Measurements from ENCODE around the gene DDX1. TPM values are rescaled to one million over a fixed set of nuclear protein-coding genes. Genes with fewer than 3 reads are reported as not detected.

Gene DDX1
- total RNA-seq, 1 experiment from 2014 or later: 26.9 TPM

DNA sequence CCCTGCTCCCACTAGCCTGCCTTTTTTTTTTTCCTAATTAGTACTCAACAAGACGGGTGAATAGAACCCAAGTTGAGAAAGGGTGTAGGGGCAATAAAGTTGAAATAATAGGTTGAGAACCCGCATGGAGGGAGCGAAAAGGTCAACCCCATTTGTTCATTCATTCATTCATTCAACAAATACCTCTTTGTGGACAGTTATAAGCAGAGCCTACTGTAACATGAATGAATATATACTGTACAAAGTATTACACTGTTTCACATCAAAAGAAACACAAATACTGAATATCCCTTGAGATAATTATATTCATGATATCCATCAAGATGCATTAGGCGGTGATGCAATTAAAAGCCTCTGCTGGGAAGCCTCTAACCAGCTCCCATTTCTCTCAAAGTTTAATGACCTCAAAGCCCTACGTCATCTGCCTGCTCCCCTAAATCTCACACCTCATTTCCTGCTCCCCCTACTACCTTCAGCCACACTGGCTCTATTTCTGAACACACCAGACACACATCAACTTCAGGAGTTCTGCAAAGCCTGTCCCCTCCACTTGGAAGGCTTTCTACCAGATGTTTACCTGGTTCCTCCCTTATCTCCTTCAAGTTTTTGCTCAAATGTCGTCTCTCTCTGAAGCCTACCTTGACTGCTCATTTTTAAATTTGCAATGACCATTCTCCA is 29.2 kb upstream of the DDX1 start:
- DNase-seq (ENCODE audit: low spot score): no peak

DNA sequence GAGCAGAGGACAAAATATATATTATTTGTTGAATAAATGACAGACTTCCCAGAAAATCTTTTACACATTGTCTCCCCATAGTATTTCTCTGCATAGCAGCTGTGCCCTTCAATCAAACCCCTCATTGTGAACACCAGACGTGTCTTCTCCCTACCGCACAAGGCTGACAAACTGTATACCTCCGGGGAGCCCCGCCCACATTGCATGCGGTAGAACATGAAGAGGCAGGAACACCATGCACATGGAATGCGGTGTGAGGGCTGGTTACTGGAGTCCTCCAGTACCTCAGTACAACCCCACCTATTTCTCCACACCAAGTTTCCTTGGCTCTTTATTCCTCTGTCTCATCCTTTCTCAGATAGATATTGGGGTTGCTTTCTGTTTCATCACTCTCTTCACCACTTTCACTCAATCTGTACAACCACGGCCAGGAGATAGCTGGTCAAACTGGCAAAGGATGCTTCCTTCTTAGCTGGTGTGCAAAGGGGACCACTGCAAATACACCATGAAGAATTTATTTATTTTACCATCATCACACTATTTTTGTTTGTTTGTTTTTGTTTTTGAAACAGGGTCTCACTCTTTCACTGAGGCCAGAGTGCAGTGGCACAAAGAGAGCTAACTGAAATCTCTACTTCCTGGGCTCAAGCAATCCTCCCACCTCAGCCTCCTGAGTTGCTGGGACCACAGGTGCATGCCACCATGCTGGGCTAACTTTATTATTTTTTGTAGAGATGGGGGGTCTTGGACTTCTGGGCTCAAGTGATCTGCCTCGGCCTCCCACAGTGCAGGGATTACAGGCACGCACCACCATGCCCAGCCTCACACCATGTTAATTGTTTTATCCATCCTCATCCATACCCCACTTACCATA is 28.2 kb upstream of the DDX1 start:
- no peak for DNase-seq (ENCODE audit: low spot score)

DNA sequence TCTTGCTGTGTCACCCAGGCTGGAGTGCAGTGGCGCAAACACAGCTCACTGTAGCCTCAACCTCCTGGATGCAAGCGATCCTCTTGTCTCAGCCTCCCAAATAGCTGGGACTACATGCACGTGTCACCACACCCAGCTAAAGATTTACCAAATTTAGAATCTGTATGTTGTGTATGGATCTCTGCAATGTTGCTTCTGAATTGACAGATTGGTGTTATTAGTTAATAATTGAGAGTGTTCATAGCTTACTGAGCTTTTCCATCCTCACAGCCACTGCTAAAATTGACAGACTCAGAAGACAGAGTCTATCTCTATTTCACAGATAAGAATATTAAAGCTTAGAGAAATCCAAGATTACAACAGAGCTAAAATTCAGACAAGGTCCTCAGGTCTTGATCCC is 26.3 kb upstream of the DDX1 start:
- no peak for DNase-seq (ENCODE audit: low spot score)

DNA sequence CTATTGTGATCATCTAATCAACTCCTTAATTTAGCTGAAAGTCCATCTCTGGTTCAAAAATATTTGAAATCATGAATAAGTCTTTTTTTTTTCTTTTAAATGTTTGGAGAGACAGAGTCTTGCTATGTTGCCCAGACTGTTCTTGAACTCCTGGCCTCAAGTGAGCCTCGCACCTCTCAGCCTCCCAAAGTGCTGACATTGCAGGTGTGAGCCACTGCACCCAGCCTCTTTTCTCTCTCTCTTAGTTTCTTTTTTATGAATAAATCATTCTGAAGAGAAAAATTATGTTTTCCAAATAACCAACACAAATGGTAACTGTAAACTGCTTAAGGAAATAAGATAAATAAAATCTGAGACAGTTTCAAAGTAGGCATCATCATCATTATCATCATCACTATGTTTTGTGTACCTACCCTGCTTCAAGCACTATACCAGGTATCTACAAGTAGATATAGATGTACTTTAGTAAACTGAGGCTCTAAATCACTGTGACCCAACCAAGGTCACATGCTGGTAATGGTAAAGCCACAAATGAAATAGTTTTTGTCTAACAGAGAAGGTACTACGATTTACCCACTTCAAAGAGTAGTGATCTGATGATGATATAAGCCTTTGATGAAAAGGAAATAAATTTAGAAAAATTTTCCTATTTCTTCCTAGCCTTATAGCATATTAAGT is 25.5 kb upstream of the DDX1 start:
- DNase-seq (ENCODE audit: low spot score): no peak

DNA sequence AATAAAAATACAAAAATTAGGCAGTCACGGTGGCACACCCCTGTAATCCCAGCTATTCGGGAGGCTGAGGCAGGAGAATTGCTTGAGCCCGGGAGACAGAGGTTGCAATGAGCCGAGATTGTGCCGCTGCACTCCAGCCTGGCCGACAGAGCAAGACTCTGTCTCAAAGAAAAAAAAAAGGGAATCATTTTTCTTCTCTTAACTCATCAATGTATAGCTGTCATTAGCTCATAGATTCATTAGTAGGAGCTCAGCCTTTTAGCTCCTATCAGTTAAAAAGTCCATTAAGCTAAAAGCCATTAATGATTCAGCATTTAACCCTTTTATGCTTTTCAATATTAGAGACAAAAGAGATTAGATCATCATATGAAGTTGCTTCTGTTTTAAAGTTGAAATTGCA is 24.8 kb upstream of the DDX1 start:
- DNase-seq (ENCODE audit: low spot score): no peak

DNA sequence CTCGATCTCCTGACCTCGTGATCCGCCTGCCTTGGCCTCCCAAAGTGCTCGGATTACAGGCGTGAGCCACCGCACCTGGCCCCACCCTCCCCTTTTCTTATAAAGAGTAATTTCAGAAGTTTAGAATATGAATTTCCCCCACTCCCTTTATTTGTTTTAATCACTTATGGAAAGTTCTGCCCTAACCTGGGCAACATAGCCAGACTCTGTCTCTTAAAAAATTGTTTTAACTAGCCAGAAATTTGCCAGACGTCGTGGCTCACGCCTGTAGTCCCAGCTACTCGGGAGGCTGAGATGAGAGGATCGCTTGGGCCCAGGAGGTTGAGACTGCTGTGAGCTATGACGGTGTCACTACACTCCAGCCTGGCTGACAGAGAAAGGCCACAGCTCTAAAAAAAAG is 22.8 kb upstream of the DDX1 start:
- no peak for DNase-seq (ENCODE audit: low spot score)

DNA sequence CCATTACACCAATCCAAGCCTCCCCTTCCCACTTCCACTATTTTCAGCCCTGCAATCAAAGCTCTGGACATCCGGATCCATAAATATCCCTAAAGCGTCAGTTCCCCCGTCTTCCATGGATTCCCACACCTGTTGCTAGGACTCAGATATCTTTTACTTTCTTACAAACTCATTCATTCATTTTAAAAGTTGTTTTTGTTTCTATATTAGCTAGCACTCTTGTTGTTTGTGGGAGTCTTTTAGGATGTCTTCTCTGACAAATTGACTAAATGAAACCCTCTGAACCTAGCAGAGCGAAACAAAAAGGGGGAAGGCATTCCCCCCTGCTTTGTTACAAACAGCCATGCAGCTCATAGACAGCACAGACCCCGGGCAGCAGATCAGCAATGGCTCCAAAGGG is 21.6 kb upstream of the DDX1 start:
- no peak for DNase-seq (ENCODE audit: low spot score)

DNA sequence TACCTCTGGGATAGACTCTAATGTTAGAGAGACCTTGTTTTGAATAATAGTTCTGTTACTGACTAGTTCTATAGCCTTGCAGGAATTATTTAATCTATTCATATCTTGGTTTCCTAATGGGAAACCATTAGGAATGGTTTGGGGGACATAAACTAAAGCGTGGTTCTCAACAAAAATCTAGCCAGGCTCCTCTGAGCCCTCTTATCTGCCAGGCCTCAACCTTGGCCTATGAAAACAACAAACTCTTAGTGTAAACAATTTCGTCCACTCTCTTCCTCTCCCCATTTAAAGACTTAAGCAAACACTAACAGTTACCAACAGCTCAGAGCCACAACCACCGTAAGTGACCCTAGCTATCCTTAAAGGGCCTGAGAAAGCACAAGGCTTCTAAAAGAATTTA is 19.9 kb upstream of the DDX1 start:
- DNase-seq (ENCODE audit: low spot score): no peak

DNA sequence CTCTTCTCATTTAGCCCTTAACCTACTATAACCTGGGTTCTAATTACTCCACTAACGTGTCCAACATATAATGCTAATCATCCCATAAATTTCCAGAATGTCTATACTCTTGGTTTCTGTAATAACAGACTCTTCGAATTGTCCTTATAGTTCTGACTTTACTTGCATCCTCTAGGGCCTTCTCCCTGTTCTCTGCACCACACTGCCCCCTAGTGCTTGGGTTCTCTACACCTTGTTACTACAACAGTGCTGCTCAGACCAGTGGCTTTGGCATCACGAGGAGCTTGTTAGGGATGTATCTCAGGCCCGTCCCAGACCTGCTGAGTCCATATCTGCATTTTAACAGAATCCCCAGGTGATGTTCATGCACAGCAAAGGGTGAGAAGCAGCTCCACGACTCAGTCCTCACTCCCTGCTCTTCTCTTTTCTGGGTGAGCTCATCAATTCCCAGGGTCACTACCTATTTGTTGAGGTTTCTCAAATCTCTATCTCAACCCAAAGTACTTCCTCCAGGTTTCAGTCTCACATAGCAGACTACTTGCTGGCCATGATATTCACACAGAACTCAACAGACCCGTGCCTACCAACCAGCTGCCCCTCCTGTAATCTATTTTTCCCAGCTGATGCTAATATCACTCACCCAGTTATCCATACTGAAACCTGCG is 14.5 kb upstream of the DDX1 start:
- peak; percentile 87 for DNase-seq (ENCODE audit: low spot score)

DNA sequence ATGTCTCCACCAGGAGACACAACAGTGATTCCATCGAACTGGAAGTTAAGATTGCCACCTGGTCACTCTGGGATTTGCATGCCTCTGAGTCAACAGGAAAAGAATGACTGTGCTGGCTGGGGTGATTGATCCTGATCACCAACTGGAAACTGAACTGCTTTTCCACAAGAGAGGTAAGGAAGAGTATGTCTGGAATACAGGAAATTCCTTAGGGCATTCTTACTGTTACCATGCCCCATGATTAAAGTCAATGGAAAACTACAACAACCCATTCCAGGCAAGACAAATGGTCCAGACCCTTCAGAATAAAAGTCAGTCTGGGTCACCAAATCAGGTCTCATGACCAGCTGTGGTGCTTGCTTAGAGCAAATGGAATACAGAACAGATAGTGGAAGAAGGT is 12.0 kb upstream of the DDX1 start:
- no peak for DNase-seq (ENCODE audit: low spot score)

DNA sequence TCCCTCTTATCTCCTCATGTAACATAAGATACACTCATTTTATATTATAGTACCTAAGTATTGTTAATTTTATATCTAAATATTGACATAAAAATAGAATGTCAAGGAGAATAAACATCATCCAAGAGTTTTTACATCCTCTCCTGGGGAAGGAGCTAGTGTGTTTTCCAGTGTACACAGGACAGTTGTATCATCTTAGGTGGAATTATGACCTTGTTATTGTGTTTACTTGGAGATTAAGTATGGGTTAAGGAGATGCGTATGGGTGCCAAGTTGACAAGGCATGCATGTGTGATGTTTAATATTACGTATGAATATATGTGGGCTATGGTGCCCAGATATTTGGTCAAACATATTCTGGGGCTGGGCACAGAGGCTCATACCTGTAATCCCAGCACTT is 11.2 kb upstream of the DDX1 start:
- no peak for DNase-seq (ENCODE audit: low spot score)

DNA sequence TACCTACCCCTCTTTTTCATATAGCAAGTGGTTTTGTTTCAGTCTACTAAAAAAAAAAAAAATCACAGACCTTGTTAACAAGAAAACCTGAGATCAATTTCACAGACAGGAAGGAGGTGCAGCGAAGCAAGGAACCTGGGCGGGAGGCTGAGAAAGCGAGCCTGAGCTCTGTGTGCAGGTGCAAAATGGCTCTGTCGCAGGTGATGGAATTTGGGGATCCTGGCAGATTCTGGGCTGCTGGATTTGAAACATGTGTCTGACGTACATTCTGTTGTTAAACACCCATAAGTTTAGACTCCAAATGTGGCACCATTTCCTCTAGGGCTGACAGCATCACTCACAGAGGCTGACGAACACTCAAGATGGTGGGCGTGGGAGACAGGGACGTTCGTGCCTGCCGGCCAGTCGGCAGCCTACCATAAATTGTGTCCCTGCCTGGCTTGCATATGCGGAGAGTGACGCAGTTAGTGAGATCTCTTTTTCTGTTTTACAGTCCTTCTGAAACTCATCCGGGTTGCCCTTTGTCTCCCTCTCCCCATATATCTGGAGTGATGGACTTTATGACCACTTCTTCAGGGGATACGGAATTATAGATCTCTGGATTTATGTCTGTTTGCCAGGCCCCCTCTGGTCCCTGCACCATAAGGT is 8.8 kb upstream of the DDX1 start:
- no peak for DNase-seq (ENCODE audit: low spot score)

DNA sequence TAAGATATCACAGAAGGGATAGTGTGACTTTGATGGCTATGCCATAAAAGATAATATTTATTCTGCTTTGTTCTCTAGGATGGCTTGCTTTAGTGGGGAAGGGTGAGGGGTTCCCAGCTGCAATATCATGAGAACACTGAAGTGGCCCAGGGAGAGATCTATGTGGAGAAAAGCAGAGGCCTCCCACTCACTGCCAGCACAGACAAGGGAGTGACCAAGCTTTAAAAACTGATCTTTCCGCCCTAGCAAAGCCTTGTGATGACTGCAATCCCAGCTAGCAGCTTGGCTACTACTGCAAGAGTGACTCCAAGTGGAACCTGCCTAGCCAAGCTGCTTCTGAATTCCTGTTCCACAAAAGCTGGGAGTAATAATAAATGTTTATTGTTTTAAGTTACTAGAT is 7.8 kb upstream of the DDX1 start:
- DNase-seq (ENCODE audit: low spot score): no peak

DNA sequence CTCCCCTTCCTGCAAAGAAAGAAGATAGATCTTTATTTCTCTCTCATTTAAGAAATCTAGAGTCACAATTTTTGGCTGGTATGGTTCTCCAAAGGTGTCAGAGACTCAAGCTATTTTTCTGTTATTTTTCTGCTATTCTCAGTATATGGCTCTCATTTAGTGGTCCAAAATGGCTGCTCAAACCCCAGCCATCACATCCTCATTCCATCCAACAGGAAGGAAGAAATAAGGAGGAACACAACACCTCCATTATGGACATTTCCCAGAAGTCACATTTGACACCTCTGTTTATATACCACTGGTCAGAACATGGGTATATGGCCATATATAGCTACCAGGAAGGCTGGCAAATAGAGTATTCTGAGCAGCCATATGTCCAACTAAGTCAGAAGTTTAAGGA is 7.4 kb upstream of the DDX1 start:
- DNase-seq (ENCODE audit: low spot score): no peak

DNA sequence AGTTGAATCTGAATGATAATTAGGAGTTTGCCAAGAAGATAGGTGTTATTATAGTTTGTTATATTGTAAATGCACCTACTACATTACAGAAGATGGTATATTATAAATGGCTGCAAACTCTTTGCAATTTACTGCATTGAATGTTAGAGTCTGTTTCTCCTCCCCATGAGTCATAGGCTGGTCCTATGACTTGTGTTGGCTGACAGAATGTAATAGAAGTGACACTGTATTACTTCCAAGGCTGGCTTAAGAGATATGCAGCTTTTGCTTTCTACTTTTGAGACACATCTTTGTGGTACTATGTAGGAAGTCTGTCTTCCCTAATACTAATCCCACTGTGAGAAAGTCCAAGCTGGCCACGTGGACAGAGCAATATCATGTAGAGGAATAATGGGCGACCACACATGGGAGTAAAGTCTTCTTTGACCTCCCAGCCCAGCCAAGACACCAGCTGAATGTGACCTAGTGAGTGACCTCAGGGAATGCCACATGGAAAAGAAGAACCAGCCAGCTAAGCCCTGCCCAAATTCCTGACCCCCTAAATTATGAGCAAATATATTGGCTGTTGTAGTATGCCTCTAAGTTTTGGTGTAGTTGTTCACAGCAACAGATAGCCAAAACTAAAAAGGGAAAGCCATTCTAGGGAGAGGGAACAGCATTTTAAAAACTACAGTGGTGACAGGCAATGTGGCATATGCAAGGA is 6.8 kb upstream of the DDX1 start:
- DNase-seq (ENCODE audit: low spot score): no peak

DNA sequence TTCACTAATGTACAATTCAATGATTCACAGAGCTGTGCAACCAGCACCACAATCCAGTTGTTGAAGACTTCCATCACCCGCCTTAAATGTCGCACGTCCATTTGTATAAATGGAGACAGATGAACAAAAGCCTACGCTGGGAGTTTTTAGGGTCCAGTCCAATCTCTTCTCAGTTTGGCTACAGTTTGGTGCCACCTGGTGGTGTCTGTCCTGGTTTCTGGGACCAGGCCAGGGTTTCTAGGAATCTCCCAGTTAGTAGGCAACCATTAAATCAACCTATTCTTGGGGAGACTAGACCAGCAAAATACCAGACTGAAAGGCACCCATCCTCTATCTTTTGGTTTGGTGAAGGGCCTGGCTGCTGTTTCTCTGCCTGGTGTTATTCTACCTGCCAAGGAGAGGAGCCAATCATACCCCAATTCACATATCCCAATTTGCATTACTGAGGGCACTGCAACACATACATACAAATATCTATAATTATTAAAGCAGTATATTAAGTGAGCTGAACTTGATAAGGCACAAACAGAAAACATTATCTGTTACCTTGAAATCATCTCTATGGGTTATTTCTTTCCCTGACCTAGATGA is 3.2 kb upstream of the DDX1 start:
- peak; percentile 75 for DNase-seq (ENCODE audit: low spot score)

DNA sequence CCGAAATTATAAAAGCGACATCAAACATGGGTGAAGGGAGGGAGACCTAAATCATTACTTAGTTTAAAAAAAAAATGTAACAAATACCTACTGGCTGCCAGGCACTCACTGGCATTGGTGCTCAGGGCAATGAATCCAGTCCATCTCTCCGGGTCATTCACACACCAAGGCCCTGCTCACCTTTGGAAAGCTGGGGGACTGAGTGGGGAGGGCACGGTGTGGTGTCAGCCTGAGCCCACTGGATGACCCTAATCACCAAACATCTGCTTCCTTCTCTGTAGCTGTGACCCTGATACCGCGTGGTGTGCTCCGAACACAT is 336 bp upstream of the DDX1 start:
- no peak for DNase-seq (ENCODE audit: low spot score)

DNA sequence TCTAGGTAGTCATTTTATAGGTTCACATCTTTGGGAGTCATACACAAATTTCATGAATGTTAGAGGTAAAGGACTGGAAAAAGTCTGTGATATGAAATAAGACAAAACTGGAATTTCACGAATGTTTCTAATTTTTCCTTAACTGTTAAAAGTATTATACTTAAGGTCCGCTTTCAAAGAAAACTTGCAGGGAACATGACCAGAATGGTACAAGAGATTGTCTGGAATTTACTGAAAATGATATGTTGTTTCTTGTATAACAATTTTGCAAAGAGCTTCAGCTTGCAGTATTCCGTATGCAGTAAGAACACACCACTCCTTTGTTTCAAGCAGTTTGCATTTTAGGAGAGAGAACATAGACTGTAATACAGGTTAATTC is 1.6 kb downstream of the DDX1 start:
- DNase-seq (ENCODE audit: low spot score): no peak

DNA sequence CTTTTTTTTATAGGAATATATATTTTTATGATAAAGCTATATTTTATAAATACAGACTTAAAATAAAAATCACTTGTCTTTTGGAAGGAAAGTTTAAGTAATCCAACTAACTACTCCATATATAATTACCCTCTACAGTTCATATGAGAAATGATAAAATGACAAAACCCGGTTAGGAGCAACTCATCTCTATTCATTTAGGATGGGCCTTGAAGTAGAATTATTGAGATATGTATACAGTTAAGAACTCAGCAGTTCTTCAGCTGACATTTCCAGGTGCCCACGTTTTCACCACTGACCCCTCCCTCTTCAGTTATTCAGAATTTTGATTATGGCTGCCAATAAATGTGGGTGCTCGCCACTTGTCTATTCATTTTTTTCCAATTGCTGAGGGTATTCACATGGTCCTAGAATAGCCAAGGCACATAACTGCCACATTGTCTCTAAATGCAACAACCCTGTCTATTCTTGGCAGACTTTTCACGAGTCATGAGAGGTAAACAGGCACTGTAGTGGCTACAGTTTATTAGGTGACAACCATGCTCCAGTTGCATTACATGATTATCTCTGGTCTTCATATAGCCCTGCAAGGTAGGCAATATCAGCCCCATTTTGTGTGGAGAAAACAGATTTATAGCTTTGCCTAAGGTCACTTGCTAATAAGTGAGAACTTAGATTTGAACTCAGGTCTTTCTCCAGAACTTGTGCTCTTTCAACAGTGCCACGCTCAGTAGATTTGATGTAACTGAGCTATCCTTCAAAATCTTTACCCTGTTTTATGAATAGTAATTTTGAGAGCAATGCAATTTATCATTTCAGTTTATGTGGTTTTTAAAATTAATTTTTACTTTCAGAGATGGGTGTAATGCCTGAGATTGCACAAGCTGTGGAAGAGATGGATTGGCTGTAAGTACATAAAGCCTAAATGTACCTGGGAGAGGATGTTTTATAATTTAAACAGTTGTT is 2.9 kb downstream of the DDX1 start:
- no peak for DNase-seq (ENCODE audit: low spot score)

All from HT-29 (cell line).